ENCODE data around the gene ETNPPL.

DNA sequence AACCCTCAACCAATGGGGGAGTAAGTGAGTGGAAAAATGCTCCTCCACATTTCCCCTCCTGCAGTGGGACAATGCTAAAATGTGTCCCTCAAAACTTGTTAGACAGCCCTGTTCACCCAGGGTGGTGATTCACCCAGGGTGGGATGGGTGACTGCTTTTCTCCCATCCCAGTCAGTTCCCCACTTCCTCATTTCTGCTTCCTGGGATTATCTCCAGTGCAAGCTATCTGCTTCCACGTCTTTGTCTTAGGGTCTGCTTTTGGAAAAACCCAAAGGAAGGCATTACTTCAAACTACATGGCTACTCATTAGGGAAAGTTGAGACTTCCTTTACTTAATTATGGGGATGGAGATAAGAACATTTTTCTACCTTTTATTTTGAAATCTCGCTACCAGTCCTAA is 45.5 kb downstream of the ETNPPL start:
- TF ChIP-seq, protein P1, sequence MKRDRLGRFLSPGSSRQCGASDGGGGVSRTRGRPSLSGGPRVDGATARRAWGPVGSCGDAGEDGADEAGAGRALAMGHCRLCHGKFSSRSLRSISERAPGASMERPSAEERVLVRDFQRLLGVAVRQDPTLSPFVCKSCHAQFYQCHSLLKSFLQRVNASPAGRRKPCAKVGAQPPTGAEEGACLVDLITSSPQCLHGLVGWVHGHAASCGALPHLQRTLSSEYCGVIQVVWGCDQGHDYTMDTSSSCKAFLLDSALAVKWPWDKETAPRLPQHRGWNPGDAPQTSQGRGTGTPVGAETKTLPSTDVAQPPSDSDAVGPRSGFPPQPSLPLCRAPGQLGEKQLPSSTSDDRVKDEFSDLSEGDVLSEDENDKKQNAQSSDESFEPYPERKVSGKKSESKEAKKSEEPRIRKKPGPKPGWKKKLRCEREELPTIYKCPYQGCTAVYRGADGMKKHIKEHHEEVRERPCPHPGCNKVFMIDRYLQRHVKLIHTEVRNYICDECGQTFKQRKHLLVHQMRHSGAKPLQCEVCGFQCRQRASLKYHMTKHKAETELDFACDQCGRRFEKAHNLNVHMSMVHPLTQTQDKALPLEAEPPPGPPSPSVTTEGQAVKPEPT (CRISPR knock-in tag; IDR thresholded peaks at IDR 0.05; ENCODE audit: low read depth) = no peak
- no peak for TF ChIP-seq ZNF558 (CRISPR knock-in tag; IDR thresholded peaks at IDR 0.05; ENCODE audit: borderline replicate concordance)
- TF ChIP-seq ZNF672 (CRISPR knock-in tag; IDR thresholded peaks at IDR 0.05) = no peak
- TF ChIP-seq ZFP36 (IDR thresholded peaks at IDR 0.05; ENCODE audit: borderline replicate concordance, low read depth, low read length, partially characterized antibody) = no peak
- TF ChIP-seq POLR2A (IDR thresholded peaks at IDR 0.05; ENCODE audit: insufficient read depth in 1 of 2, low read depth in 2 of 2, low read length in 2 of 2) = no peak
- no peak for TF ChIP-seq CBFB (CRISPR knock-in tag; IDR thresholded peaks at IDR 0.05)
- no peak for TF ChIP-seq HNRNPH1 (optimal IDR thresholded peaks at IDR 0.05; ENCODE audit: low read depth, low read length)
- TF ChIP-seq ZNF292 (CRISPR knock-in tag; IDR thresholded peaks at IDR 0.05; ENCODE audit: borderline replicate concordance, low read depth) = no peak
- no peak for TF ChIP-seq FOXK2 (IDR thresholded peaks at IDR 0.05)
- TF ChIP-seq SNAI1 (CRISPR knock-in tag; IDR thresholded peaks at IDR 0.05; ENCODE audit: borderline replicate concordance) = no peak
- TF ChIP-seq, protein P2, sequence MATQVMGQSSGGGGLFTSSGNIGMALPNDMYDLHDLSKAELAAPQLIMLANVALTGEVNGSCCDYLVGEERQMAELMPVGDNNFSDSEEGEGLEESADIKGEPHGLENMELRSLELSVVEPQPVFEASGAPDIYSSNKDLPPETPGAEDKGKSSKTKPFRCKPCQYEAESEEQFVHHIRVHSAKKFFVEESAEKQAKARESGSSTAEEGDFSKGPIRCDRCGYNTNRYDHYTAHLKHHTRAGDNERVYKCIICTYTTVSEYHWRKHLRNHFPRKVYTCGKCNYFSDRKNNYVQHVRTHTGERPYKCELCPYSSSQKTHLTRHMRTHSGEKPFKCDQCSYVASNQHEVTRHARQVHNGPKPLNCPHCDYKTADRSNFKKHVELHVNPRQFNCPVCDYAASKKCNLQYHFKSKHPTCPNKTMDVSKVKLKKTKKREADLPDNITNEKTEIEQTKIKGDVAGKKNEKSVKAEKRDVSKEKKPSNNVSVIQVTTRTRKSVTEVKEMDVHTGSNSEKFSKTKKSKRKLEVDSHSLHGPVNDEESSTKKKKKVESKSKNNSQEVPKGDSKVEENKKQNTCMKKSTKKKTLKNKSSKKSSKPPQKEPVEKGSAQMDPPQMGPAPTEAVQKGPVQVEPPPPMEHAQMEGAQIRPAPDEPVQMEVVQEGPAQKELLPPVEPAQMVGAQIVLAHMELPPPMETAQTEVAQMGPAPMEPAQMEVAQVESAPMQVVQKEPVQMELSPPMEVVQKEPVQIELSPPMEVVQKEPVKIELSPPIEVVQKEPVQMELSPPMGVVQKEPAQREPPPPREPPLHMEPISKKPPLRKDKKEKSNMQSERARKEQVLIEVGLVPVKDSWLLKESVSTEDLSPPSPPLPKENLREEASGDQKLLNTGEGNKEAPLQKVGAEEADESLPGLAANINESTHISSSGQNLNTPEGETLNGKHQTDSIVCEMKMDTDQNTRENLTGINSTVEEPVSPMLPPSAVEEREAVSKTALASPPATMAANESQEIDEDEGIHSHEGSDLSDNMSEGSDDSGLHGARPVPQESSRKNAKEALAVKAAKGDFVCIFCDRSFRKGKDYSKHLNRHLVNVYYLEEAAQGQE (IDR thresholded peaks at IDR 0.05; ENCODE audit: borderline replicate concordance in 1 of 2, low read depth in 1 of 2, low read length in 2 of 2) = no peak
- no peak for TF ChIP-seq MYC (CRISPR knock-in tag; IDR thresholded peaks at IDR 0.05; ENCODE audit: borderline replicate concordance)
- TF ChIP-seq MIXL1 (CRISPR knock-in tag; IDR thresholded peaks at IDR 0.05) = no peak

Data from HepG2 (cell line).